ENCODE results near the gene C3. TPM values are rescaled to one million over a fixed set of nuclear protein-coding genes. Genes with fewer than 3 reads are reported as not detected.

C3 gene
- total RNA-seq, 4 donors from 2014 or later = 89.1 to 548 (median 264) TPM

GRCh38 chr19:6754653-6755463 lies 34.4 kb upstream of the C3 start:
- H3K27ac ChIP-seq = peak overlapping the region in 1 of 4 donors; percentile 96
- no peak for TF ChIP-seq POLR2A (IDR thresholded peaks at IDR 0.05)
- TF ChIP-seq CTCF (IDR thresholded peaks at IDR 0.05) = no peak

GRCh38 chr19:6754136-6754535 lies 33.7 kb upstream of the C3 start:
- Histone ChIP-seq H3K27me3 (no peaks in the 10 kb centered on the region), H3K4me1 (peaks cover 0 to 23% (median 4%) of the 10 kb centered on the region in 4 donors), H3K27ac (peak overlapping the region in 2 of 4 donors; percentile 93 to 96), H3K36me3 (peaks cover 0 to 48% (median 0%) of the 10 kb centered on the region in 3 donors), H3K9me3 (no peaks in the 10 kb centered on the region), H3K4me3 (no peak overlapping the region)
- DNase-seq = no peak
- TF ChIP-seq CTCF (IDR thresholded peaks at IDR 0.05) (no peak), POLR2A (IDR thresholded peaks at IDR 0.05) (no peak)

More at GRCh38 chr19:6754653-6755463, 34.4 kb upstream of the C3 start:
- Histone ChIP-seq H3K9me3 (no peaks in the 10 kb centered on the region), H3K36me3 (peaks cover 0 to 49% (median 0%) of the 10 kb centered on the region in 3 donors), H3K4me3 (no peak overlapping the region), H3K4me1 (peaks cover 0 to 23% (median 4%) of the 10 kb centered on the region in 4 donors), H3K27me3 (no peaks in the 10 kb centered on the region)
- DNase-seq = no peak

DNA sequence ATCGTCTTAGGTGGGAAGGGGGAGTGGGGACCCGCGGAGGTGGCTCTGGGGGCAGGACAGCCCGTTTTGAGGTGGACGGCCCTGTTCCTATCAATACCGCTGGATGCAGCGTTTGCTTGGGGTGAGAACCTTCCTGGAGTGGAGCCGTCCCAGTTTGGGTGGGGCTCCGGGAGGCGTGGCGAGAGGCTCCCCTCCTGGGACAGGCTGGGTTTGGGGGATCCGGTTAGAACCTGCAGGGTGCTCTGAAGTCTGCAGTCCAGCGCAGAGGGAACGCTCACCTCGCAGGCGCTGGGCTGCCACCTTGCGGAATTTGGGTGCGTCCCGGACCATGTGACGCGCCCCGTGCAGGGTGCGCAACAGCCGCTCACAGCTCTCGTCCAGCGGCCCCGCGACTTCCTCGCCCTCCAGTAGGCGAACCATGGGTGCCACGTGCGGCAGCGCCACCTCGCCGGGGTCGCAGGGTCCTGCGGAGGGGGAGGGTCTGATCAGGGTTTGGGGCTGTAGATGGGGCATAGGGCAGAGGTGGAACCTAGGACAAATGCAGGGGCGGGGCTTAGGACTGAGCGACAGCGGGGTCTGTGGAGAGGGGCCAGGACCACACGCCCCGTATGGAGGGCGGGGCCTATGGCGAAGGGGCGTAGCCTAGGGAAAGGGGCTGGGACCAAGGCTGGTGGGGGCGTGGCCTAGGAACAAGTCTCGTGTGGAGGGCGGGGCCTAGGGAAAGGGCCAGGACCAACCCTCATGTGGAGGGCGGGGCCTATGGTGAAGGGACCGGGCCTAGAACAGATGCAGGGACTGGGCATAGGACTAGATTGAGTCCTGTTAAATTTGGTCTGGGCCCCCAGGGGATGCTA lies 33.0 kb upstream of the C3 start:
- H3K27ac ChIP-seq = peak overlapping the region; percentile 68 to 96 (median 84)
- H3K9me3 ChIP-seq = no peaks in the 10 kb centered on the region
- H3K36me3 ChIP-seq = peaks cover 0 to 51% (median 0%) of the 10 kb centered on the region in 3 donors
- H3K4me1 ChIP-seq = peaks cover 0 to 23% (median 4%) of the 10 kb centered on the region in 4 donors
- DNase-seq = peak; percentile 92 to 96 (median 93)
- peak overlapping the region; percentile 31 to 52 (median 45) for H3K4me3 ChIP-seq
- TF ChIP-seq POLR2A (IDR thresholded peaks at IDR 0.05) (peak; percentile 24 to 52), CTCF (IDR thresholded peaks at IDR 0.05) (peak; percentile 29 to 76 (median 58))
- H3K27me3 ChIP-seq = no peaks in the 10 kb centered on the region

DNA sequence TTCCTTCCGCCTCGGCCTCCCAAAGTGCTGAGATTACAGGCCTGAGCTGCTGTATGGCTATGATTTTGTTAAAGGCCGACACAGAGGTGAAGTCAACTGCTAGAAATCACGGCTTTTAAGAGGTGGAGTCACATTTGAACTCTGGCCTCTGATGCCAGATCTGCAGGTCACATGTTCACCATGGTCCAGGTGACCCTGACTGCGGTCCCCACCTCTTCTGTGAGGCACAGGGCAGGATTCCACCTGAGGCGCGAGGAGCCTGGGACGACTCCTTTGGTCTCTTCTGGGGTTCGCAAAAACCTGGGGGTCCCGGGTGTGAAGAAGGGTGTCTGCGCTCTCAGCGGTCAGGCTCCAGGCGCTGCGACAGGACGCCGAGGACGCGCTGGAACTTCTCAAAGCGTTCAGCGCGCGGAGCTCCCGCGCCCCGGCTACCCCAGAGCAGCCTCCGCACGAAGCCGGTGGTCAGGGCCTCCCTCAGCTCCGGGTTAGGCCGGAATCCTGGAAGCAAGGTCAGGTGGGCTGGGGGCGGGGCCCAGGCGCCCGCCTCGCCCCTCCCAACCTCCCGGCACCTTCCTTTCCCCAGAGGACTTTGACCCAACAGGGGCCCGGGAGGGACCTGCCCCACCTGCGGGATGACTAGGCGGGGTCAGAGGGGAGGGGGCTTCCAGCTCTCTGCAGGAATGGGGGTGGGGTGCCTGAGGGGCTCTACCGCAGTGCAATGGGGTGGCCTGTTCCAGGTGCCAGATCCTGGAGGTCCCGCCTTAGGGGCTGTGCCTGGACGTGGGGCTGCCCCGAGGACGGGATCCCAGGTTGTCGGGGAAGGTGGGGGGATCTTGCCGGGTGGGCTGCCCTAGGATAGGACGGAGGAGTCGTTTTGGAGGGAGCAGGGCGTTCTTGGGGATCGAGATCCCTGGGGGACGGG lies 32.1 kb upstream of the C3 start:
- peak overlapping the region; percentile 68 to 96 (median 84) for H3K27ac ChIP-seq
- peak in 2 of 3 donors; percentile 81 to 87 for DNase-seq
- H3K9me3 ChIP-seq = no peaks in the 10 kb centered on the region
- peak overlapping the region; percentile 31 to 52 (median 45) for H3K4me3 ChIP-seq
- TF ChIP-seq POLR2A (IDR thresholded peaks at IDR 0.05) (peak; percentile 52 to 67), CTCF (IDR thresholded peaks at IDR 0.05) (no peak)
- peaks cover 0 to 23% (median 4%) of the 10 kb centered on the region in 4 donors for H3K4me1 ChIP-seq
- peaks cover 0 to 60% (median 0%) of the 10 kb centered on the region in 3 donors for H3K36me3 ChIP-seq
- no peaks in the 10 kb centered on the region for H3K27me3 ChIP-seq

Measured in Peyer's patch (tissue), 4 donors.